Natural killer cell (primary cell): ENCODE data around the gene SEC16A. TPM values are rescaled to one million over a fixed set of nuclear protein-coding genes. Genes with fewer than 3 reads are reported as not detected.

Experiments
- ATAC-seq, 3 donors: fragments of 150-1000 bp in 2 of 3; fragments of 200-7000 bp in 1 of 3; cut with Tn5 transposase; 1 replicate in 1 of 3; 2 replicates in 2 of 3; pipeline ENCODE4 v1.10.0; 2021; ENCODE audit warnings: mild to moderate bottlenecking in 2 of 3, moderate library complexity in 2 of 3
- DNase-seq, 2 donors: peaks; one replicate each; pipeline versions ENCODE4 v3.0.0 to v3.0.0-alpha.2; 2013 to 2021; ENCODE audit warnings: mixed read lengths in 1 of 2
- H3K27ac ChIP-seq: one replicate; pipeline ENCODE4 v1.5.1; 2013; ENCODE audit warnings: mild to moderate bottlenecking, low read length
- H3K27me3 ChIP-seq: one replicate; pipeline ENCODE4 v1.6.1; 2013; ENCODE audit warnings: low read length; ENCODE audit not compliant: control insufficient read depth, insufficient read depth
- H3K36me3 ChIP-seq: one replicate; pipeline ENCODE4 v1.6.1; 2013; ENCODE audit warnings: low read length; ENCODE audit not compliant: control insufficient read depth, insufficient read depth
- H3K4me1 ChIP-seq: one replicate; pipeline ENCODE4 v1.6.1; 2013; ENCODE audit warnings: low read length; ENCODE audit not compliant: control insufficient read depth, insufficient read depth
- H3K4me3 ChIP-seq: one replicate; pipeline ENCODE4 v1.5.1; 2013; ENCODE audit warnings: low read length
- H3K9me3 ChIP-seq: one replicate; pipeline ENCODE4 v1.6.1; 2013; ENCODE audit warnings: low read length; ENCODE audit not compliant: control insufficient read depth, insufficient read depth
- H3K27ac Mint-ChIP-seq, 2 donors: one replicate each; pipeline ENCODE4 v1.8.0; 2022; ENCODE audit warnings: mild to moderate bottlenecking in 2 of 2, mixed read lengths in 2 of 2, moderate library complexity in 1 of 2
- H3K27me3 Mint-ChIP-seq, 2 donors: one replicate each; pipeline ENCODE4 v1.8.0; 2022; ENCODE audit warnings: low read depth in 2 of 2, mixed read lengths in 2 of 2
- H3K36me3 Mint-ChIP-seq: one replicate; pipeline ENCODE4 v1.8.0; 2022; ENCODE audit warnings: mixed read lengths
- H3K4me1 Mint-ChIP-seq, 2 donors: one replicate each; pipeline ENCODE4 v1.8.0; 2022; ENCODE audit warnings: mixed read lengths in 2 of 2
- H3K4me3 Mint-ChIP-seq: one replicate; pipeline ENCODE4 v1.8.0; 2022; ENCODE audit warnings: mild to moderate bottlenecking, moderate library complexity, mixed read lengths
- H3K9me3 Mint-ChIP-seq, 2 donors: one replicate each; pipeline ENCODE4 v1.8.0; 2022; ENCODE audit warnings: mixed read lengths in 2 of 2
- WGBS: methylation state at CpG from one replicate; pipeline ENCODE4 v1.1.7; 2013; ENCODE audit warnings: missing lambda C conversion rate; ENCODE audit not compliant: insufficient coverage; 5-methylcytosine and 5-hydroxymethylcytosine counted together
- intact Hi-C: fragments of 100-400 bp; cut with micrococcal nuclease; formaldehyde crosslinking; loops from one replicate; pipeline ENCODE4 v1.14.2; 2022
- total RNA-seq, 4 donors: library from RNA; stranded (reverse); fragments of 120-200 nt in 1 of 4; gene quantifications; one replicate each; pipeline versions ENCODE4 v1.2.3 to v1.2.4, GENCODE V29; 2013 to 2022
- TF ChIP-seq, protein P1 (sequence below): fragments of 200-600 bp; IDR thresholded peaks from one replicate; pipeline ENCODE4 v1.8.0; 2022; ENCODE audit warnings: antibody characterized with exemption

Gene SEC16A
- total RNA-seq, 3 donors from 2014 or later (not counting 1 experiment from before 2014, with no cell fraction given): 84.3 to 89.0 (median 87.1) TPM

DNA sequence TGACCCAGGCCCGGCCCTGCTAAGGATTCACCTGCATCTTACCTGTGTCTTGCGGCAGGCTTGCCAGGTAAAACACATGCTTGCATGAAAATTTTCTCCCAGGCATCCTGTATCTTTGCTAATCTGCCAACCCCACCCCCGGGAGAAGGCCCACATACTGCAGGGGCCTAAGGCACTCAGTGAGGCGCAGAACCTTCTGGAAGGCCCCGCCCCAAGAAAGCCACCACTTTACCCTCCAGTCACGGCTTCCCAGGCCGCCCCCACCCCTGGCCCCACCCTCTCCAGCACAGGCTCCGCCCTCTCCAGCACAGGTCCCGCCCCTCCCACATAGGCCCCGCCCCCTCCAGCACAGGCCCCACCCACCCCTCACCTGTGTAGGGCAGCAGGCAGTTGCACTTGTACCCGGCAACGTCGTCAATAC lies 29.8 kb upstream of the SEC16A start:
- intact Hi-C loops: no loop called here
- H3K4me3 Mint-ChIP-seq: no peak overlapping the region
- H3K27ac Mint-ChIP-seq: no peak overlapping the region
- peak in 1 of 2 donors; percentile 53 for DNase-seq
- Histone ChIP-seq H3K4me3 (no peak overlapping the region), H3K9me3 (no peaks in the 10 kb centered on the region), H3K27me3 (no peaks in the 10 kb centered on the region), H3K4me1 (no peaks in the 10 kb centered on the region), H3K27ac (no peak overlapping the region), H3K36me3 (peaks cover 95% of the 10 kb centered on the region)
- TF ChIP-seq, protein P1, sequence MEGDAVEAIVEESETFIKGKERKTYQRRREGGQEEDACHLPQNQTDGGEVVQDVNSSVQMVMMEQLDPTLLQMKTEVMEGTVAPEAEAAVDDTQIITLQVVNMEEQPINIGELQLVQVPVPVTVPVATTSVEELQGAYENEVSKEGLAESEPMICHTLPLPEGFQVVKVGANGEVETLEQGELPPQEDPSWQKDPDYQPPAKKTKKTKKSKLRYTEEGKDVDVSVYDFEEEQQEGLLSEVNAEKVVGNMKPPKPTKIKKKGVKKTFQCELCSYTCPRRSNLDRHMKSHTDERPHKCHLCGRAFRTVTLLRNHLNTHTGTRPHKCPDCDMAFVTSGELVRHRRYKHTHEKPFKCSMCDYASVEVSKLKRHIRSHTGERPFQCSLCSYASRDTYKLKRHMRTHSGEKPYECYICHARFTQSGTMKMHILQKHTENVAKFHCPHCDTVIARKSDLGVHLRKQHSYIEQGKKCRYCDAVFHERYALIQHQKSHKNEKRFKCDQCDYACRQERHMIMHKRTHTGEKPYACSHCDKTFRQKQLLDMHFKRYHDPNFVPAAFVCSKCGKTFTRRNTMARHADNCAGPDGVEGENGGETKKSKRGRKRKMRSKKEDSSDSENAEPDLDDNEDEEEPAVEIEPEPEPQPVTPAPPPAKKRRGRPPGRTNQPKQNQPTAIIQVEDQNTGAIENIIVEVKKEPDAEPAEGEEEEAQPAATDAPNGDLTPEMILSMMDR: no peak
- no peaks in the 10 kb centered on the region for H3K36me3 Mint-ChIP-seq
- 91% methylated on average over 9 of the region's 13 CpGs for WGBS
- no peaks in the 10 kb centered on the region for H3K27me3 Mint-ChIP-seq
- H3K4me1 Mint-ChIP-seq: no peaks in the 10 kb centered on the region
- ATAC-seq: peak; percentile 56 to 82 (median 79)
- H3K9me3 Mint-ChIP-seq: no peaks in the 10 kb centered on the region

- H3K36me3 Mint-ChIP-seq: no peaks in the 10 kb centered on the region
- H3K27ac Mint-ChIP-seq: no peak overlapping the region
- Histone ChIP-seq H3K9me3 (no peaks in the 10 kb centered on the region), H3K4me1 (no peaks in the 10 kb centered on the region), H3K27me3 (no peaks in the 10 kb centered on the region), H3K27ac (no peak overlapping the region), H3K36me3 (peaks cover 96% of the 10 kb centered on the region), H3K4me3 (no peak overlapping the region)
- H3K4me3 Mint-ChIP-seq: no peak overlapping the region
- DNase-seq: no peak
- intact Hi-C loops: no loop called here
- WGBS: 96% methylated on average over 46 of the region's 46 CpGs
- H3K4me1 Mint-ChIP-seq: no peaks in the 10 kb centered on the region
- TF ChIP-seq, protein P1: no peak
- ATAC-seq: no peak
- no peaks in the 10 kb centered on the region for H3K27me3 Mint-ChIP-seq
- H3K9me3 Mint-ChIP-seq: no peaks in the 10 kb centered on the region
Observed at GRCh38 chr9:136511670-136512592, 29.1 kb upstream of the SEC16A start.

DNA sequence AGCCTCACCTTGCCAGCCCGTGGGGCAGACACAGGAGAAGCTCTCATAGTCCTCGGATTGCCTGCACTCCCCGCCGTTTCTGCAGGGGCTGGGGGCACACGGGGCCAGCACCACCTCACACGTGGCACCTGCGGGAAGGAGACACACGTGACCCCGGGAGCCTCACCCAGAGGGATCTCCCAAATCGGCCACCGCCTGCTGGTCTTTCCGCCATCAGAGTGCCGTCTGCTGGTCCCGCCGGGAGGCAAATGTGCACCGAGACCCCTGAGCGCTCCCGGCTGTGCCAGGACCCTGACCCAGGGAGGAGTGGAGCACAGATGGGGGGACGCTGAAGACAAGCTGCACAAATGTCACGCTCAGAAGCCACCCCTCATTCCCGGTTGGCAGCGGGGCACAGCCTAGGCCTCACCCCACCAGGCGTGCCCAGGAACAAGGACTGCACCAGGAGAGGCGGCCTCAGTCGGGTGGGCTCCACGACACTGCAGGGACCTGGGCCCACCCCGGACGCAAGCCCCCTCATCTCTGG lies 28.4 kb upstream of the SEC16A start:
- Mint-ChIP-seq H3K9me3 (no peaks in the 10 kb centered on the region), H3K27ac (no peak overlapping the region), H3K27me3 (no peaks in the 10 kb centered on the region), H3K36me3 (no peaks in the 10 kb centered on the region), H3K4me3 (no peak overlapping the region), H3K4me1 (no peaks in the 10 kb centered on the region)
- no peaks in the 10 kb centered on the region for H3K9me3 ChIP-seq
- H3K27ac ChIP-seq: no peak overlapping the region
- H3K4me3 ChIP-seq: no peak overlapping the region
- 96% methylated on average over 28 of the region's 28 CpGs for WGBS
- intact Hi-C loops: no loop called here
- peaks cover 5% of the 10 kb centered on the region for H3K4me1 ChIP-seq
- no peak for DNase-seq
- TF ChIP-seq, protein P1: no peak
- peaks cover 98% of the 10 kb centered on the region for H3K36me3 ChIP-seq
- no peaks in the 10 kb centered on the region for H3K27me3 ChIP-seq
- ATAC-seq: no peak
